ENCODE results near the gene ARHGAP22.

DNA sequence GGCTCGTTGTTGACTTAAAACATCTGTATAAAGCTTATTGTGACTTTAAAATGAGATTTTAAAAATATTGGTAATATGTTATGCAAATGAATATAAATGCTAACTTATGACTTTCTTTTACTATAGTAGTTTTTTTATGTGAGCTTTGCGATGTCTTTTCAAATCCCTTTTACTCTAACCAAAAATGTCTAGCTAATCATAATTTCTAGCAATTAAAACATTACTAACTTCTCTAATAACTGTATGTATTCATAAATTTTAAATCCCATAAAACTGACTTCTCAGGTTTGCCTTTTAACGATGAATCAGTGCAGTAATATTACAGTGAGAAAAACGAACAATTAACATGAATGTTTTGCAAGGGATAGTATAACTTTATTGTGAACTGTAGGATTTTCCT lies 185.2 kb downstream of the ARHGAP22 start:
- TF ChIP-seq, protein P1, sequence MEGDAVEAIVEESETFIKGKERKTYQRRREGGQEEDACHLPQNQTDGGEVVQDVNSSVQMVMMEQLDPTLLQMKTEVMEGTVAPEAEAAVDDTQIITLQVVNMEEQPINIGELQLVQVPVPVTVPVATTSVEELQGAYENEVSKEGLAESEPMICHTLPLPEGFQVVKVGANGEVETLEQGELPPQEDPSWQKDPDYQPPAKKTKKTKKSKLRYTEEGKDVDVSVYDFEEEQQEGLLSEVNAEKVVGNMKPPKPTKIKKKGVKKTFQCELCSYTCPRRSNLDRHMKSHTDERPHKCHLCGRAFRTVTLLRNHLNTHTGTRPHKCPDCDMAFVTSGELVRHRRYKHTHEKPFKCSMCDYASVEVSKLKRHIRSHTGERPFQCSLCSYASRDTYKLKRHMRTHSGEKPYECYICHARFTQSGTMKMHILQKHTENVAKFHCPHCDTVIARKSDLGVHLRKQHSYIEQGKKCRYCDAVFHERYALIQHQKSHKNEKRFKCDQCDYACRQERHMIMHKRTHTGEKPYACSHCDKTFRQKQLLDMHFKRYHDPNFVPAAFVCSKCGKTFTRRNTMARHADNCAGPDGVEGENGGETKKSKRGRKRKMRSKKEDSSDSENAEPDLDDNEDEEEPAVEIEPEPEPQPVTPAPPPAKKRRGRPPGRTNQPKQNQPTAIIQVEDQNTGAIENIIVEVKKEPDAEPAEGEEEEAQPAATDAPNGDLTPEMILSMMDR (IDR thresholded peaks at IDR 0.05): no peak
- TF ChIP-seq ZFX (IDR thresholded peaks at IDR 0.05; ENCODE audit: borderline replicate concordance): no peak
